Measurements from ENCODE around the gene MRPL46.
"Not testable (repeated sequence)": the region's sequence is repeated elsewhere in the genome, so short reads cannot be mapped to it uniquely, and the experiment has no call there.

The MRPL46 gene

GRCh38 chr15:88477126-88477525 lies 9.9 kb upstream of the MRPL46 start:
- no peak for DNase-seq

GRCh38 chr15:88476635-88477060 lies 9.5 kb upstream of the MRPL46 start:
- DNase-seq = peak; percentile 66

GRCh38 chr15:88473661-88474293 lies 6.6 kb upstream of the MRPL46 start:
- DNase-seq = not testable (repeated sequence)

- no peak for DNase-seq
Observed at GRCh38 chr15:88472225-88472624, 5.0 kb upstream of the MRPL46 start.

- DNase-seq = no peak
Observed at GRCh38 chr15:88470625-88471372, 3.6 kb upstream of the MRPL46 start.

GRCh38 chr15:88469321-88469720 lies 2.1 kb upstream of the MRPL46 start:
- DNase-seq = no peak

- not testable (repeated sequence) for DNase-seq
Observed at GRCh38 chr15:88468721-88469120, 1.5 kb upstream of the MRPL46 start.

- peak; percentile 29 for DNase-seq
Observed at GRCh38 chr15:88467935-88468528, 844 bp upstream of the MRPL46 start.

- DNase-seq = no peak
Observed at GRCh38 chr15:88465633-88466224, 1.5 kb downstream of the MRPL46 start.

GRCh38 chr15:88463870-88464532 lies 3.2 kb downstream of the MRPL46 start:
- no peak for DNase-seq

- no peak for DNase-seq
Observed at GRCh38 chr15:88456733-88457132, 10.5 kb downstream of the MRPL46 start.

- peak; percentile 88 for DNase-seq
Observed at GRCh38 chr15:88454867-88455810, 12.0 kb downstream of the MRPL46 start.

- no peak for DNase-seq
Observed at GRCh38 chr15:88454236-88454635, 13.0 kb downstream of the MRPL46 start.

GRCh38 chr15:88453651-88454050 lies 13.5 kb downstream of the MRPL46 start:
- no peak for DNase-seq

GRCh38 chr15:88450125-88450798 lies 16.9 kb downstream of the MRPL46 start:
- peak; percentile 65 for DNase-seq

GRCh38 chr15:88449581-88449980 lies 17.6 kb downstream of the MRPL46 start:
- DNase-seq = no peak

GRCh38 chr15:88448991-88449461 lies 18.2 kb downstream of the MRPL46 start:
- no peak for DNase-seq

GRCh38 chr15:88447741-88448140 lies 19.4 kb downstream of the MRPL46 start:
- no peak for DNase-seq

- no peak for DNase-seq
Observed at GRCh38 chr15:88447206-88447605, 20.0 kb downstream of the MRPL46 start.

- no peak for DNase-seq
Observed at GRCh38 chr15:88441076-88441730, 26.0 kb downstream of the MRPL46 start.

- DNase-seq = no peak
Observed at GRCh38 chr15:88440021-88440420, 27.2 kb downstream of the MRPL46 start.

Data from DMS53 (cell line).